Testis (tissue), 2 donors: Measurements from ENCODE around the gene MFSD1.

Experiments
- CTCF ChIP-seq, 3 experiments: fragments of 450-650 bp in 2 of 3; fragments of 200-600 bp in 1 of 3; sonication (generic) in 1 of 3; IDR thresholded peaks; one replicate each; pipeline ENCODE4 v1.5.1; 2016 to 2019; ENCODE audit warnings: antibody characterized with exemption in 3 of 3, mild to moderate bottlenecking in 2 of 3, moderate library complexity in 1 of 3
- POLR2A ChIP-seq: fragments of 450-650 bp; IDR thresholded peaks from one replicate; pipeline ENCODE4 v1.6.1; 2017; ENCODE audit warnings: antibody characterized with exemption, mild to moderate bottlenecking, moderate library complexity

- TF ChIP-seq CTCF (IDR thresholded peaks at IDR 0.05) = no peak
- no peak for TF ChIP-seq POLR2A
These were observed 31.0 kb upstream of the MFSD1 start for GRCh38 chr3:158770741-158771350.
